MM.1S (cell line): Measurements from ENCODE around the gene AHCYL1.

ENCODE experiments used
- DNase-seq: peaks from one replicate; pipeline ENCODE4 v3.0.0-alpha.2; 2015
- H2AFZ ChIP-seq: fragments of 300-600 bp; sonication (generic); 2 replicates; pipeline ENCODE4 v1.6.0; 2016; ENCODE audit warnings: antibody characterized with exemption, low read length
- H3F3A ChIP-seq: fragments of 300-600 bp; sonication (generic); 2 replicates; pipeline ENCODE4 v1.6.1; 2016; ENCODE audit warnings: mild to moderate bottlenecking, antibody characterized with exemption, low read length, moderate library complexity, mixed read lengths; ENCODE audit not compliant: insufficient read depth
- H3K27ac ChIP-seq: fragments of 300-600 bp; sonication (generic); 2 replicates; pipeline ENCODE4 v1.5.1; 2016; ENCODE audit warnings: mild to moderate bottlenecking, low read length
- H3K27me3 ChIP-seq: fragments of 300-600 bp; sonication (generic); replicated peaks from 2 replicates; pipeline ENCODE4 v1.6.0; 2016; ENCODE audit warnings: low read length; ENCODE audit not compliant: insufficient read depth
- H3K36me3 ChIP-seq: fragments of 300-600 bp; sonication (generic); replicated peaks from 2 replicates; pipeline ENCODE4 v1.6.1; 2016; ENCODE audit warnings: mild to moderate bottlenecking, low read length, mixed read lengths; ENCODE audit not compliant: insufficient read depth
- H3K4me1 ChIP-seq: fragments of 300-600 bp; sonication (generic); 2 replicates; pipeline ENCODE4 v1.6.1; 2016; ENCODE audit warnings: low read length, mixed read lengths
- H3K4me2 ChIP-seq: fragments of 300-600 bp; sonication (generic); 2 replicates; pipeline ENCODE4 v1.6.0; 2016; ENCODE audit warnings: low read depth, low read length
- H3K4me3 ChIP-seq: fragments of 300-600 bp; sonication (generic); 2 replicates; pipeline ENCODE4 v1.5.1; 2016; ENCODE audit warnings: low read length, mixed read lengths
- H3K79me2 ChIP-seq: fragments of 300-600 bp; sonication (generic); 2 replicates; pipeline ENCODE4 v1.6.1; 2016; ENCODE audit warnings: mixed run types, low read length, mixed read lengths
- H3K9ac ChIP-seq: fragments of 300-600 bp; sonication (generic); 2 replicates; pipeline ENCODE4 v1.6.1; 2016; ENCODE audit warnings: low read length, mixed read lengths
- H3K9me2 ChIP-seq: fragments of 300-600 bp; sonication (generic); replicated peaks from 2 replicates; pipeline ENCODE4 v1.6.1; 2016; ENCODE audit warnings: mild to moderate bottlenecking, low read length, mixed read lengths; ENCODE audit not compliant: insufficient read depth
- H3K9me3 ChIP-seq: fragments of 300-600 bp; sonication (generic); replicated peaks from 2 replicates; pipeline ENCODE4 v1.6.1; 2016; ENCODE audit warnings: mild to moderate bottlenecking, low read length, mixed read lengths; ENCODE audit not compliant: insufficient read depth
- H4K20me1 ChIP-seq: fragments of 300-600 bp; sonication (generic); 2 replicates; pipeline ENCODE4 v1.6.1; 2016; ENCODE audit warnings: mild to moderate bottlenecking, low read length, moderate library complexity, mixed read lengths; ENCODE audit not compliant: insufficient read depth
- EZH2 ChIP-seq: fragments of 300-600 bp; sonication (generic); optimal IDR thresholded peaks from 2 replicates; pipeline ENCODE3; 2017; ENCODE audit warnings: low read depth, mild to moderate bottlenecking, antibody characterized with exemption, low read length, mixed read lengths
- EZH2phosphoT487 ChIP-seq: fragments of 300-600 bp; sonication (generic); IDR thresholded peaks from 2 replicates; pipeline ENCODE4 v1.6.1; 2018; ENCODE audit warnings: antibody characterized with exemption, low read length
- TF ChIP-seq, protein P1 (sequence below): fragments of 300-600 bp; sonication (generic); IDR thresholded peaks from 2 replicates; pipeline ENCODE4 v1.5.1; 2016; ENCODE audit warnings: antibody characterized with exemption, low read length, mixed read lengths

AHCYL1 gene

DNA sequence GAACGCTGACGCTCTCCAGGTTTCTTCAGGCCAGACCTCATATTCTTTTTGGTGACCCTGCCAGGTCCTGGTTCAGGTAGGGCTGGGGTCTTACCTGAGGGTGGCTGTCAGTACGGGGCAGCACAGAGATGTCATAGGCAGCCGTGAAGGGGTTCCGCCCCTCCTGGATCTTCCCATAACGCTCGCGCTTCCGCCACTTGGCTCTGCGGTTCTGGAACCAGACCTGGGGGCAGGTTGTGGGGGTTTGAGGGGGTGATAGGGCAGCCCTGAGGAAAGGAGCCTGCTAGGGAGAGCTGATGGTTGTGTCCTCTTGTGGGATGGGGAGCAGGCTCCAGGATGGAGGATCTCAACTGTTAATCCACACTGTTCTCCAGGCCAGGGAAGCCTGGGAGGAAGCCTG lies 76.8 kb downstream of the AHCYL1 start:
- Histone ChIP-seq H3K4me1 (no peaks in the 10 kb centered on the region), H3K27ac (no peak overlapping the region), H3K9me2 (no peaks in the 10 kb centered on the region), H3K4me3 (no peak overlapping the region), H2AFZ (no peak overlapping the region), H3K36me3 (no peaks in the 10 kb centered on the region), H4K20me1 (no peaks in the 10 kb centered on the region), H3K27me3 (no peaks in the 10 kb centered on the region), H3K79me2 (no peaks in the 10 kb centered on the region), H3K9me3 (no peaks in the 10 kb centered on the region), H3K4me2 (no peak overlapping the region), H3K9ac (no peak overlapping the region), H3F3A (no peaks in the 10 kb centered on the region)
- TF ChIP-seq, protein P1, sequence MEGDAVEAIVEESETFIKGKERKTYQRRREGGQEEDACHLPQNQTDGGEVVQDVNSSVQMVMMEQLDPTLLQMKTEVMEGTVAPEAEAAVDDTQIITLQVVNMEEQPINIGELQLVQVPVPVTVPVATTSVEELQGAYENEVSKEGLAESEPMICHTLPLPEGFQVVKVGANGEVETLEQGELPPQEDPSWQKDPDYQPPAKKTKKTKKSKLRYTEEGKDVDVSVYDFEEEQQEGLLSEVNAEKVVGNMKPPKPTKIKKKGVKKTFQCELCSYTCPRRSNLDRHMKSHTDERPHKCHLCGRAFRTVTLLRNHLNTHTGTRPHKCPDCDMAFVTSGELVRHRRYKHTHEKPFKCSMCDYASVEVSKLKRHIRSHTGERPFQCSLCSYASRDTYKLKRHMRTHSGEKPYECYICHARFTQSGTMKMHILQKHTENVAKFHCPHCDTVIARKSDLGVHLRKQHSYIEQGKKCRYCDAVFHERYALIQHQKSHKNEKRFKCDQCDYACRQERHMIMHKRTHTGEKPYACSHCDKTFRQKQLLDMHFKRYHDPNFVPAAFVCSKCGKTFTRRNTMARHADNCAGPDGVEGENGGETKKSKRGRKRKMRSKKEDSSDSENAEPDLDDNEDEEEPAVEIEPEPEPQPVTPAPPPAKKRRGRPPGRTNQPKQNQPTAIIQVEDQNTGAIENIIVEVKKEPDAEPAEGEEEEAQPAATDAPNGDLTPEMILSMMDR: no peak
- TF ChIP-seq EZH2phosphoT487 (no peak), EZH2 (no peak)
- no peak for DNase-seq

DNA sequence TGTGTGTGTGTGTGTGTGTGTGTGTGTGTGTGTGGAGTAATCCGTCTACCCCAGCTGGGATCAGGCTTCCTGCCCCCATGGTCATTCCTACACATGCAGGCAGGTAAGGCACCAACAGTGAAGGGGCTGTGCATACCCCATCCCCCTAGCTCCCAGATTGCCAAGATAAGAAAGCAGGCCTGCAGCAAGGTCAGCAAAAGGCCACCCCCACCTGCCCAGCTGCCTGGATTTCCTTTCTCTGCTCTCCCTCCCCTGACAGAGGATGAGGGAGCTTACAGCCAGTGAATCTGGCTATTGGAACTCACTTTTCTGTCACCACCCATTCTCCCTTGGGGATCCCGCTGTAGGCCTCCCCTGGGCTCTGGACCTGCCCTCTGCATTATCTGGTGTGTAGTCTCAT lies 78.0 kb downstream of the AHCYL1 start:
- no peaks in the 10 kb centered on the region for H4K20me1 ChIP-seq
- H3K9me3 ChIP-seq: no peaks in the 10 kb centered on the region
- H3K4me2 ChIP-seq: no peak overlapping the region
- no peaks in the 10 kb centered on the region for H3K36me3 ChIP-seq
- H3K27me3 ChIP-seq: no peaks in the 10 kb centered on the region
- no peak overlapping the region for H3K4me3 ChIP-seq
- H3K27ac ChIP-seq: no peak overlapping the region
- H3K9ac ChIP-seq: no peak overlapping the region
- H2AFZ ChIP-seq: no peak overlapping the region
- H3F3A ChIP-seq: no peaks in the 10 kb centered on the region
- H3K4me1 ChIP-seq: no peaks in the 10 kb centered on the region
- TF ChIP-seq EZH2: no peak
- TF ChIP-seq, protein P1: no peak
- no peak for TF ChIP-seq EZH2phosphoT487
- no peaks in the 10 kb centered on the region for H3K79me2 ChIP-seq
- no peaks in the 10 kb centered on the region for H3K9me2 ChIP-seq
- DNase-seq: no peak

DNA sequence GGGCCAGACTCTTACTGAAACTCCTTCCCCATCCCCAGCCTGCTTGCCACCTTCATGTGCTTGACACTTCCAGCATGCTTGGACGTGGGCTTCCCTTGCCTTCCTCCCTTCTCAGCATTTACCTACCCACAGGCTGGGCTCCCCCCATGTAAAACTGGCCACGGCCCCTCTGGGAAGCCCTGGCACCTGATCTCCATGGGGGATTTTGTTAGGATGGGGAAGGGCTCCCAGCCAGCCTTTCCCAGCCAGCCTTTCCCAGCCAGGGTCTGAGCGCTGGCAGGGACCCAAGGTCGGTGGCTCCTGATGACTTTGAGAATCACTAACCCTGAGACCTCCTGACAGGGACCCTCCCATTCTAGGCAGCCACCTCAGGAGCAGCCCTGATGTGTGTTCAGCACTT lies 79.2 kb downstream of the AHCYL1 start:
- Histone ChIP-seq H4K20me1 (no peaks in the 10 kb centered on the region), H3K4me1 (no peaks in the 10 kb centered on the region), H3K36me3 (no peaks in the 10 kb centered on the region), H3F3A (no peaks in the 10 kb centered on the region), H3K4me3 (no peak overlapping the region), H2AFZ (no peak overlapping the region), H3K27me3 (no peaks in the 10 kb centered on the region), H3K4me2 (no peak overlapping the region), H3K79me2 (no peaks in the 10 kb centered on the region), H3K27ac (no peak overlapping the region), H3K9me2 (no peaks in the 10 kb centered on the region), H3K9ac (no peak overlapping the region), H3K9me3 (no peaks in the 10 kb centered on the region)
- TF ChIP-seq EZH2phosphoT487: no peak
- TF ChIP-seq EZH2: no peak
- TF ChIP-seq, protein P1: no peak
- no peak for DNase-seq
